ENCODE results near the gene PDE6B. TPM values are rescaled to one million over a fixed set of nuclear protein-coding genes. Genes with fewer than 3 reads are reported as not detected.

The PDE6B gene
- total and polyA plus RNA-seq, 2 of the 13 experiments (the other 11 are each of a cell fraction or from before 2014, with no cell fraction given): 0.38 to 0.40 TPM

DNA sequence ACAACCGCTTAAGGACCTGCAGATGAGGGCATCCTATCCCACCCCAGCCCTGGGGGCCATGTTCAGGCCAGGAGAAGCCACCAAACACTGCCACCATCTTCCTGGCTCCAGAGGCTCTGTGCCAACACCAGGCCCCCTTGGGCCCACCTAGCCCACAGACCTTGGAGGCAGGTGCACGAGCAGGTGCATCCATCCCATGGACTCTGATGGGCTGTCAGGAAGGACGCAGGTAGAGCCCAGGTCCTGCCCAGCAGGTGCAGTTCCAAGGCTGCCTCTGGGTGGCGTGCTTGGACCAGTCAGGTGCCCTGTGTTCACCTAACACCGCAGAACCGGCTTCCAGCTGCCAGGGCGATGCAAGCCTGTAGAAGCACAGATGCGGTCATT, 22.8 kb upstream of the PDE6B start (continued):
- TF ChIP-seq, protein P1, sequence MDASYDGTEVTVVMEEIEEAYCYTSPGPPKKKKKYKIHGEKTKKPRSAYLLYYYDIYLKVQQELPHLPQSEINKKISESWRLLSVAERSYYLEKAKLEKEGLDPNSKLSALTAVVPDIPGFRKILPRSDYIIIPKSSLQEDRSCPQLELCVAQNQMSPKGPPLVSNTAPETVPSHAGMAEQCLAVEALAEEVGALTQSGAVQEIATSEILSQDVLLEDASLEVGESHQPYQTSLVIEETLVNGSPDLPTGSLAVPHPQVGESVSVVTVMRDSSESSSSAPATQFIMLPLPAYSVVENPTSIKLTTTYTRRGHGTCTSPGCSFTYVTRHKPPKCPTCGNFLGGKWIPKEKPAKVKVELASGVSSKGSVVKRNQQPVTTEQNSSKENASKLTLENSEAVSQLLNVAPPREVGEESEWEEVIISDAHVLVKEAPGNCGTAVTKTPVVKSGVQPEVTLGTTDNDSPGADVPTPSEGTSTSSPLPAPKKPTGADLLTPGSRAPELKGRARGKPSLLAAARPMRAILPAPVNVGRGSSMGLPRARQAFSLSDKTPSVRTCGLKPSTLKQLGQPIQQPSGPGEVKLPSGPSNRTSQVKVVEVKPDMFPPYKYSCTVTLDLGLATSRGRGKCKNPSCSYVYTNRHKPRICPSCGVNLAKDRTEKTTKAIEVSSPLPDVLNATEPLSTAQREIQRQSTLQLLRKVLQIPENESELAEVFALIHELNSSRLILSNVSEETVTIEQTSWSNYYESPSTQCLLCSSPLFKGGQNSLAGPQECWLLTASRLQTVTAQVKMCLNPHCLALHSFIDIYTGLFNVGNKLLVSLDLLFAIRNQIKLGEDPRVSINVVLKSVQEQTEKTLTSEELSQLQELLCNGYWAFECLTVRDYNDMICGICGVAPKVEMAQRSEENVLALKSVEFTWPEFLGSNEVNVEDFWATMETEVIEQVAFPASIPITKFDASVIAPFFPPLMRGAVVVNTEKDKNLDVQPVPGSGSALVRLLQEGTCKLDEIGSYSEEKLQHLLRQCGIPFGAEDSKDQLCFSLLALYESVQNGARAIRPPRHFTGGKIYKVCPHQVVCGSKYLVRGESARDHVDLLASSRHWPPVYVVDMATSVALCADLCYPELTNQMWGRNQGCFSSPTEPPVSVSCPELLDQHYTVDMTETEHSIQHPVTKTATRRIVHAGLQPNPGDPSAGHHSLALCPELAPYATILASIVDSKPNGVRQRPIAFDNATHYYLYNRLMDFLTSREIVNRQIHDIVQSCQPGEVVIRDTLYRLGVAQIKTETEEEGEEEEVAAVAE (CRISPR knock-in tag; IDR thresholded peaks at IDR 0.05; ENCODE audit: borderline replicate concordance): no peak
- TF ChIP-seq ESRRA (CRISPR knock-in tag; IDR thresholded peaks at IDR 0.05; ENCODE audit: low read depth) (no peak), HNRNPUL1 (IDR thresholded peaks at IDR 0.05; ENCODE audit: low read depth, low read length) (no peak), ZNF660 (CRISPR knock-in tag; IDR thresholded peaks at IDR 0.05; ENCODE audit: borderline replicate concordance, low read depth) (no peak), TBL1XR1 (IDR thresholded peaks at IDR 0.05; ENCODE audit: borderline replicate concordance, low read length, partially characterized antibody) (no peak), HOXA5 (CRISPR knock-in tag; IDR thresholded peaks at IDR 0.05) (no peak), ZNF841 (CRISPR knock-in tag; IDR thresholded peaks at IDR 0.05; ENCODE audit: borderline replicate concordance) (no peak), ZNF17 (CRISPR knock-in tag; IDR thresholded peaks at IDR 0.05) (no peak), IRF2 (CRISPR knock-in tag; IDR thresholded peaks at IDR 0.05) (no peak; the same call in 1 of the 2 replicates), BHLHE40 (IDR thresholded peaks at IDR 0.05; ENCODE audit: low read length) (peak; percentile 38; the same call in 1 of the 2 replicates), NFYB (CRISPR knock-in tag; IDR thresholded peaks at IDR 0.05) (no peak), RFXAP (CRISPR knock-in tag; IDR thresholded peaks at IDR 0.05; ENCODE audit: borderline replicate concordance) (no peak)
- TF ChIP-seq, protein P2, sequence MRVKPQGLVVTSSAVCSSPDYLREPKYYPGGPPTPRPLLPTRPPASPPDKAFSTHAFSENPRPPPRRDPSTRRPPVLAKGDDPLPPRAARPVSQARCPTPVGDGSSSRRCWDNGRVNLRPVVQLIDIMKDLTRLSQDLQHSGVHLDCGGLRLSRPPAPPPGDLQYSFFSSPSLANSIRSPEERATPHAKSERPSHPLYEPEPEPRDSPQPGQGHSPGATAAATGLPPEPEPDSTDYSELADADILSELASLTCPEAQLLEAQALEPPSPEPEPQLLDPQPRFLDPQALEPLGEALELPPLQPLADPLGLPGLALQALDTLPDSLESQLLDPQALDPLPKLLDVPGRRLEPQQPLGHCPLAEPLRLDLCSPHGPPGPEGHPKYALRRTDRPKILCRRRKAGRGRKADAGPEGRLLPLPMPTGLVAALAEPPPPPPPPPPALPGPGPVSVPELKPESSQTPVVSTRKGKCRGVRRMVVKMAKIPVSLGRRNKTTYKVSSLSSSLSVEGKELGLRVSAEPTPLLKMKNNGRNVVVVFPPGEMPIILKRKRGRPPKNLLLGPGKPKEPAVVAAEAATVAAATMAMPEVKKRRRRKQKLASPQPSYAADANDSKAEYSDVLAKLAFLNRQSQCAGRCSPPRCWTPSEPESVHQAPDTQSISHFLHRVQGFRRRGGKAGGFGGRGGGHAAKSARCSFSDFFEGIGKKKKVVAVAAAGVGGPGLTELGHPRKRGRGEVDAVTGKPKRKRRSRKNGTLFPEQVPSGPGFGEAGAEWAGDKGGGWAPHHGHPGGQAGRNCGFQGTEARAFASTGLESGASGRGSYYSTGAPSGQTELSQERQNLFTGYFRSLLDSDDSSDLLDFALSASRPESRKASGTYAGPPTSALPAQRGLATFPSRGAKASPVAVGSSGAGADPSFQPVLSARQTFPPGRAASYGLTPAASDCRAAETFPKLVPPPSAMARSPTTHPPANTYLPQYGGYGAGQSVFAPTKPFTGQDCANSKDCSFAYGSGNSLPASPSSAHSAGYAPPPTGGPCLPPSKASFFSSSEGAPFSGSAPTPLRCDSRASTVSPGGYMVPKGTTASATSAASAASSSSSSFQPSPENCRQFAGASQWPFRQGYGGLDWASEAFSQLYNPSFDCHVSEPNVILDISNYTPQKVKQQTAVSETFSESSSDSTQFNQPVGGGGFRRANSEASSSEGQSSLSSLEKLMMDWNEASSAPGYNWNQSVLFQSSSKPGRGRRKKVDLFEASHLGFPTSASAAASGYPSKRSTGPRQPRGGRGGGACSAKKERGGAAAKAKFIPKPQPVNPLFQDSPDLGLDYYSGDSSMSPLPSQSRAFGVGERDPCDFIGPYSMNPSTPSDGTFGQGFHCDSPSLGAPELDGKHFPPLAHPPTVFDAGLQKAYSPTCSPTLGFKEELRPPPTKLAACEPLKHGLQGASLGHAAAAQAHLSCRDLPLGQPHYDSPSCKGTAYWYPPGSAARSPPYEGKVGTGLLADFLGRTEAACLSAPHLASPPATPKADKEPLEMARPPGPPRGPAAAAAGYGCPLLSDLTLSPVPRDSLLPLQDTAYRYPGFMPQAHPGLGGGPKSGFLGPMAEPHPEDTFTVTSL (CRISPR knock-in tag; IDR thresholded peaks at IDR 0.05; ENCODE audit: borderline replicate concordance): no peak
- TF ChIP-seq, protein P3, sequence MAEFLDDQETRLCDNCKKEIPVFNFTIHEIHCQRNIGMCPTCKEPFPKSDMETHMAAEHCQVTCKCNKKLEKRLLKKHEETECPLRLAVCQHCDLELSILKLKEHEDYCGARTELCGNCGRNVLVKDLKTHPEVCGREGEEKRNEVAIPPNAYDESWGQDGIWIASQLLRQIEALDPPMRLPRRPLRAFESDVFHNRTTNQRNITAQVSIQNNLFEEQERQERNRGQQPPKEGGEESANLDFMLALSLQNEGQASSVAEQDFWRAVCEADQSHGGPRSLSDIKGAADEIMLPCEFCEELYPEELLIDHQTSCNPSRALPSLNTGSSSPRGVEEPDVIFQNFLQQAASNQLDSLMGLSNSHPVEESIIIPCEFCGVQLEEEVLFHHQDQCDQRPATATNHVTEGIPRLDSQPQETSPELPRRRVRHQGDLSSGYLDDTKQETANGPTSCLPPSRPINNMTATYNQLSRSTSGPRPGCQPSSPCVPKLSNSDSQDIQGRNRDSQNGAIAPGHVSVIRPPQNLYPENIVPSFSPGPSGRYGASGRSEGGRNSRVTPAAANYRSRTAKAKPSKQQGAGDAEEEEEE (CRISPR knock-in tag; IDR thresholded peaks at IDR 0.05; ENCODE audit: borderline replicate concordance): no peak
- TF ChIP-seq, protein P4, sequence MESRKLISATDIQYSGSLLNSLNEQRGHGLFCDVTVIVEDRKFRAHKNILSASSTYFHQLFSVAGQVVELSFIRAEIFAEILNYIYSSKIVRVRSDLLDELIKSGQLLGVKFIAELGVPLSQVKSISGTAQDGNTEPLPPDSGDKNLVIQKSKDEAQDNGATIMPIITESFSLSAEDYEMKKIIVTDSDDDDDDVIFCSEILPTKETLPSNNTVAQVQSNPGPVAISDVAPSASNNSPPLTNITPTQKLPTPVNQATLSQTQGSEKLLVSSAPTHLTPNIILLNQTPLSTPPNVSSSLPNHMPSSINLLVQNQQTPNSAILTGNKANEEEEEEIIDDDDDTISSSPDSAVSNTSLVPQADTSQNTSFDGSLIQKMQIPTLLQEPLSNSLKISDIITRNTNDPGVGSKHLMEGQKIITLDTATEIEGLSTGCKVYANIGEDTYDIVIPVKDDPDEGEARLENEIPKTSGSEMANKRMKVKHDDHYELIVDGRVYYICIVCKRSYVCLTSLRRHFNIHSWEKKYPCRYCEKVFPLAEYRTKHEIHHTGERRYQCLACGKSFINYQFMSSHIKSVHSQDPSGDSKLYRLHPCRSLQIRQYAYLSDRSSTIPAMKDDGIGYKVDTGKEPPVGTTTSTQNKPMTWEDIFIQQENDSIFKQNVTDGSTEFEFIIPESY (CRISPR knock-in tag; IDR thresholded peaks at IDR 0.05): peak; percentile 39; the same call in 1 of the 2 replicates
